HepG2 (cell line): ENCODE results near the gene RPH3AL. TPM values are rescaled to one million over a fixed set of nuclear protein-coding genes. Genes with fewer than 3 reads are reported as not detected.
A peak's percentile ranks its signal among the peaks of the same experiment; 100 is the strongest.

Experiments used
- MZF1 ChIP-seq: sonication (generic); formaldehyde crosslinking; IDR thresholded peaks from 2 replicates; pipeline ENCODE4 v1.8.1; 2023; ENCODE audit warnings: mild to moderate bottlenecking, missing genetic modification reagents, borderline replicate concordance
- ZNF12 ChIP-seq: sonication (generic); formaldehyde crosslinking; IDR thresholded peaks from 2 replicates; pipeline ENCODE4 v1.5.0; 2020; ENCODE audit warnings: missing genetic modification reagents
- ZNF24 ChIP-seq: fragments of 450-650 bp; IDR thresholded peaks from 2 replicates; pipeline ENCODE4 v1.6.1; 2017; ENCODE audit warnings: antibody characterized with exemption, mild to moderate bottlenecking
- ZNF30 ChIP-seq: sonication (generic); formaldehyde crosslinking; IDR thresholded peaks from 2 replicates; pipeline ENCODE4 v1.5.0; 2020; ENCODE audit warnings: mild to moderate bottlenecking, missing genetic modification reagents
- ZNF34 ChIP-seq: sonication (generic); formaldehyde crosslinking; IDR thresholded peaks from 2 replicates; pipeline ENCODE4 v1.4.0; 2020; ENCODE audit warnings: mild to moderate bottlenecking, missing genetic modification reagents, borderline replicate concordance
- ZNF616 ChIP-seq: sonication (generic); formaldehyde crosslinking; IDR thresholded peaks from 2 replicates; pipeline ENCODE4 v1.5.0; 2020; ENCODE audit warnings: low read depth, mild to moderate bottlenecking, missing genetic modification reagents
- ZSCAN21 ChIP-seq: sonication (generic); formaldehyde crosslinking; IDR thresholded peaks from 2 replicates; pipeline ENCODE4 v1.8.0; 2022; ENCODE audit warnings: mild to moderate bottlenecking, missing genetic modification reagents, moderate library complexity, borderline replicate concordance
- polyA plus RNA-seq, 8 experiments: library from polyadenylated mRNA; depleted of rRNA in 3 of 8; stranded (reverse) in 7 of 8; unstranded in 1 of 8; fragments of >200 nt; fragmentation: Illumina TruSeq in 4 of 8; extraction: Trizol in 4 of 8; gene quantifications; 2 replicates each; pipeline versions ENCODE4 v1.2.1 to v1.2.3, GENCODE V29; 2011 to 2016; ENCODE audit warnings: low read depth in 4 of 8, missing spikeins in 1 of 8, mixed read lengths in 1 of 8; ENCODE audit not compliant: insufficient read depth in 1 of 8
- total RNA-seq, 5 experiments: library from RNA; depleted of rRNA; stranded (reverse); fragments of >200 nt; fragmentation: Illumina TruSeq; extraction: Trizol; gene quantifications; 2 replicates each; pipeline ENCODE4 v1.2.3, GENCODE V29; 2016; ENCODE audit warnings: low read depth in 1 of 5
- TF ChIP-seq, protein P1 (sequence below): sonication (generic); formaldehyde crosslinking; IDR thresholded peaks from 2 replicates; pipeline ENCODE4 v1.4.0; 2020; ENCODE audit warnings: missing genetic modification reagents
- TF ChIP-seq, protein P2 (sequence below): sonication (generic); formaldehyde crosslinking; IDR thresholded peaks from 2 replicates; pipeline ENCODE4 v1.4.0; 2020; ENCODE audit warnings: mild to moderate bottlenecking, missing genetic modification reagents
- TF ChIP-seq, protein P3 (sequence below): sonication (generic); formaldehyde crosslinking; IDR thresholded peaks from 2 replicates; pipeline ENCODE4 v1.5.0; 2020; ENCODE audit warnings: mild to moderate bottlenecking, missing genetic modification reagents
- TF ChIP-seq, protein P4 (sequence below): sonication (generic); formaldehyde crosslinking; IDR thresholded peaks from 2 replicates; pipeline ENCODE4 v1.8.0; 2022; ENCODE audit warnings: missing genetic modification reagents, low read depth, mild to moderate bottlenecking, borderline replicate concordance

Gene RPH3AL
- total and polyA plus RNA-seq, 2 of the 13 experiments (the other 11 are each of a cell fraction or from before 2014, with no cell fraction given): 7.8 to 16.4 TPM

DNA sequence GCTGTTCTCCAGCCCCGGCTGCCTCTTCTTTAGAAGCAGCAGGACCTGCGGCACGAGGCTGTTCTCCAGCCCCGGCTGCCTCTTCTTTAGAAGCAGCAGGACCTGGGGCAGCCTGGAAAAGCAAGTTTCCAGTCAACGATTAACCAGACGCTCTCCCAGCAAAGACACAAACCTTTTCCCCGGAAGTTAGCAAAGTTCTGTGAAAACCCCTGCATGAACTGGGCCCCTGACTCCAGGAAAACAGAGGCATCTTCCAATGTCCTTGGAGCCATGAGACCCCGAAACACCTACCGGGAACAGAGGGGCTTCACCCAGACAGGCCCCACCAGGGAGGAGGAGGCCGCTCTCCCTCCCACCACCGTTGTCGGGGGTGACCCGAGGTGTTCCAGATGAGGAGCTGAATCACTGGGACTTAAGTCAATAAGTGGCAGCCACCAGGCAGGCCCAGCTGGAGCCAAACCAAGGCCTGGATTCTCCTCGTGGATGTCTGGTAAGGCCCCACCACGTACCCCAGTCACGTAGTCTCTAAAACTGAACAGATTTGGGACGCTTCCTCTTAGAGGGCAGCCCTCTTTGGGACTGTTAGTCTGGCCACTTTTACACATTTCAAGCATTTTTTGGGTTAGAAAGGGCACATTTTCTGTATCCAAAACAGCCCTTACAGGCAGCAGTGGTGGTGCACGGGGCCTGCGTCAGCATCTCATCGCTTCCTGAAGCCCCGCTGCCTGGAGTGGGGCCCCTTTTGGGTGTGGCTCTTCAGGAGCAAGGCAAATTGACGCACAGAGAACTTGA, at the start of gene RPH3AL (continued):
- TF ChIP-seq ZNF12 (CRISPR knock-in tag) (0 out of 2 replicates have a peak, but pooled peaks have one; percentile 25), MZF1 (CRISPR knock-in tag) (no peak), ZNF616 (no peak), ZSCAN21 (CRISPR knock-in tag) (peak; percentile 1; the same call in 1 of the 2 replicates), ZNF30 (no peak), ZNF24 (no peak), ZNF34 (CRISPR knock-in tag) (peak; percentile 85; the same call in 1 of the 2 replicates)
- TF ChIP-seq, protein P1, sequence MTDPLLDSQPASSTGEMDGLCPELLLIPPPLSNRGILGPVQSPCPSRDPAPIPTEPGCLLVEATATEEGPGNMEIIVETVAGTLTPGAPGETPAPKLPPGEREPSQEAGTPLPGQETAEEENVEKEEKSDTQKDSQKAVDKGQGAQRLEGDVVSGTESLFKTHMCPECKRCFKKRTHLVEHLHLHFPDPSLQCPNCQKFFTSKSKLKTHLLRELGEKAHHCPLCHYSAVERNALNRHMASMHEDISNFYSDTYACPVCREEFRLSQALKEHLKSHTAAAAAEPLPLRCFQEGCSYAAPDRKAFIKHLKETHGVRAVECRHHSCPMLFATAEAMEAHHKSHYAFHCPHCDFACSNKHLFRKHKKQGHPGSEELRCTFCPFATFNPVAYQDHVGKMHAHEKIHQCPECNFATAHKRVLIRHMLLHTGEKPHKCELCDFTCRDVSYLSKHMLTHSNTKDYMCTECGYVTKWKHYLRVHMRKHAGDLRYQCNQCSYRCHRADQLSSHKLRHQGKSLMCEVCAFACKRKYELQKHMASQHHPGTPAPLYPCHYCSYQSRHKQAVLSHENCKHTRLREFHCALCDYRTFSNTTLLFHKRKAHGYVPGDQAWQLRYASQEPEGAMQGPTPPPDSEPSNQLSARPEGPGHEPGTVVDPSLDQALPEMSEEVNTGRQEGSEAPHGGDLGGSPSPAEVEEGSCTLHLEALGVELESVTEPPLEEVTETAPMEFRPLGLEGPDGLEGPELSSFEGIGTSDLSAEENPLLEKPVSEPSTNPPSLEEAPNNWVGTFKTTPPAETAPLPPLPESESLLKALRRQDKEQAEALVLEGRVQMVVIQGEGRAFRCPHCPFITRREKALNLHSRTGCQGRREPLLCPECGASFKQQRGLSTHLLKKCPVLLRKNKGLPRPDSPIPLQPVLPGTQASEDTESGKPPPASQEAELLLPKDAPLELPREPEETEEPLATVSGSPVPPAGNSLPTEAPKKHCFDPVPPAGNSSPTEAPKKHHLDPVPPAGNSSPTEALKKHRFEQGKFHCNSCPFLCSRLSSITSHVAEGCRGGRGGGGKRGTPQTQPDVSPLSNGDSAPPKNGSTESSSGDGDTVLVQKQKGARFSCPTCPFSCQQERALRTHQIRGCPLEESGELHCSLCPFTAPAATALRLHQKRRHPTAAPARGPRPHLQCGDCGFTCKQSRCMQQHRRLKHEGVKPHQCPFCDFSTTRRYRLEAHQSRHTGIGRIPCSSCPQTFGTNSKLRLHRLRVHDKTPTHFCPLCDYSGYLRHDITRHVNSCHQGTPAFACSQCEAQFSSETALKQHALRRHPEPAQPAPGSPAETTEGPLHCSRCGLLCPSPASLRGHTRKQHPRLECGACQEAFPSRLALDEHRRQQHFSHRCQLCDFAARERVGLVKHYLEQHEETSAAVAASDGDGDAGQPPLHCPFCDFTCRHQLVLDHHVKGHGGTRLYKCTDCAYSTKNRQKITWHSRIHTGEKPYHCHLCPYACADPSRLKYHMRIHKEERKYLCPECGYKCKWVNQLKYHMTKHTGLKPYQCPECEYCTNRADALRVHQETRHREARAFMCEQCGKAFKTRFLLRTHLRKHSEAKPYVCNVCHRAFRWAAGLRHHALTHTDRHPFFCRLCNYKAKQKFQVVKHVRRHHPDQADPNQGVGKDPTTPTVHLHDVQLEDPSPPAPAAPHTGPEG: no peak
- TF ChIP-seq, protein P2, sequence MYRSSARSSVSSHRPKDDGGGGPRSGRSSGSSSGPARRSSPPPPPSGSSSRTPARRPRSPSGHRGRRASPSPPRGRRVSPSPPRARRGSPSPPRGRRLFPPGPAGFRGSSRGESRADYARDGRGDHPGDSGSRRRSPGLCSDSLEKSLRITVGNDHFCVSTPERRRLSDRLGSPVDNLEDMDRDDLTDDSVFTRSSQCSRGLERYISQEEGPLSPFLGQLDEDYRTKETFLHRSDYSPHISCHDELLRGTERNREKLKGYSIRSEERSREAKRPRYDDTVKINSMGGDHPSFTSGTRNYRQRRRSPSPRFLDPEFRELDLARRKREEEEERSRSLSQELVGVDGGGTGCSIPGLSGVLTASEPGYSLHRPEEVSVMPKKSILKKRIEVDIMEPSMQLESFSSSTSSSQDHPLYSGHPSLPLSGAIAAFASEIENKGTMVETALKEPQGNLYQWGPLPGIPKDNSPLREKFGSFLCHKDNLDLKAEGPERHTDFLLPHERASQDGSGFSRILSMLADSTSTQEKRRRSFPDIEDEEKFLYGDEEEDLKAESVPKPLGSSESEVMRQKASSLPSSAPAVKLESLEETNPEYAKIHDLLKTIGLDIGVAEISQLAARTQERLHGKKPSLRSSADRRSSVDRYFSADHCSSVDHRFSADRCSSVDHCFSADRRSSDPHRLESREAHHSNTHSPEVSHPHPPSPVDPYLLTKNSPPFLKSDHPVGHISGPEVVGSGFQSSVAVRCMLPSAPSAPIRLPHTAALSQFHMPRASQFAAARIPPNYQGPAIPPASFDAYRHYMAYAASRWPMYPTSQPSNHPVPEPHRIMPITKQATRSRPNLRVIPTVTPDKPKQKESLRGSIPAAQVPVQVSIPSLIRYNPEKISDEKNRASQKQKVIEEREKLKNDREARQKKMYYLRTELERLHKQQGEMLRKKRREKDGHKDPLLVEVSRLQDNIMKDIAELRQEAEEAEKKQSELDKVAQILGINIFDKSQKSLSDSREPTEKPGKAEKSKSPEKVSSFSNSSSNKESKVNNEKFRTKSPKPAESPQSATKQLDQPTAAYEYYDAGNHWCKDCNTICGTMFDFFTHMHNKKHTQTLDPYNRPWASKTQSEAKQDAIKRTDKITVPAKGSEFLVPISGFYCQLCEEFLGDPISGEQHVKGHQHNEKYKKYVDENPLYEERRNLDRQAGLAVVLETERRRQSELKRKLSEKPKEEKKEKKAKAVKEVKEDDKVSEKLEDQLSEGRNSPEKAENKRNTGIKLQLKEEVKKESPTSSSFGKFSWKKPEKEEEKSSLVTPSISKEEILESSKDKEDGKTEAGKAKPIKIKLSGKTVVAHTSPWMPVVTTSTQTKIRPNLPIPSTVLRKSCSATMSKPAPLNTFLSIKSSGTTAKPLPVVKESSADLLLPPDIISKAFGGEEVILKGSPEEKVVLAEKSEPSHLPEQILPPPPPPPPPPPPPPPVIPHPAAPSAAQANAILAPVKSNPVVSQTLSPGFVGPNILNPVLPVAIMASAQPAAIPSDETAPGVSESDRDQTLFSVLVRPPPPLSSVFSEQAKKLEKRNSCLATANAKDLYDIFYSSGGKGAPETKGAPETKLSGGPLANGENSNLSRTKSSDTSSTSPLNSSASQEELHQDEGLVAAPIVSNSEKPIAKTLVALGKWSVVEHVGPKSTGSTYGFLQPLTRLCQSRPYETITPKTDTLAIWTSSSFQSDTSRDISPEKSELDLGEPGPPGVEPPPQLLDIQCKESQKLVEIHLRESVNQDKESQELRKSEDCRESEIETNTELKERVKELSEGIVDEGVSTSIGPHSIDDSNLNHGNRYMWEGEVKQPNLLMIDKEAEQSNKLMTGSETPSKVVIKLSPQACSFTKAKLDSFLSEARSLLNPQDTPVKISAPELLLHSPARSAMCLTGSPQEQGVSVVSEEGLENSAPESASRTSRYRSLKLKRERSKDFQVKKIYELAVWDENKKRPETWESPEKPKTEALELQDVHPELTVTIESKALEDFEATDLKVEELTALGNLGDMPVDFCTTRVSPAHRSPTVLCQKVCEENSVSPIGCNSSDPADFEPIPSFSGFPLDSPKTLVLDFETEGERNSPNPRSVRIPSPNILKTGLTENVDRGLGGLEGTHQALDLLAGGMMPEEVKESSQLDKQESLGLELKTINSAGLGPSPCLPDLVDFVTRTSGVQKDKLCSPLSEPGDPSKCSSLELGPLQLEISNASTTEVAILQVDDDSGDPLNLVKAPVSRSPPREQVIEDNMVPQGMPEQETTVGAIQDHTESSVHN (CRISPR knock-in tag): no peak
- TF ChIP-seq, protein P3, sequence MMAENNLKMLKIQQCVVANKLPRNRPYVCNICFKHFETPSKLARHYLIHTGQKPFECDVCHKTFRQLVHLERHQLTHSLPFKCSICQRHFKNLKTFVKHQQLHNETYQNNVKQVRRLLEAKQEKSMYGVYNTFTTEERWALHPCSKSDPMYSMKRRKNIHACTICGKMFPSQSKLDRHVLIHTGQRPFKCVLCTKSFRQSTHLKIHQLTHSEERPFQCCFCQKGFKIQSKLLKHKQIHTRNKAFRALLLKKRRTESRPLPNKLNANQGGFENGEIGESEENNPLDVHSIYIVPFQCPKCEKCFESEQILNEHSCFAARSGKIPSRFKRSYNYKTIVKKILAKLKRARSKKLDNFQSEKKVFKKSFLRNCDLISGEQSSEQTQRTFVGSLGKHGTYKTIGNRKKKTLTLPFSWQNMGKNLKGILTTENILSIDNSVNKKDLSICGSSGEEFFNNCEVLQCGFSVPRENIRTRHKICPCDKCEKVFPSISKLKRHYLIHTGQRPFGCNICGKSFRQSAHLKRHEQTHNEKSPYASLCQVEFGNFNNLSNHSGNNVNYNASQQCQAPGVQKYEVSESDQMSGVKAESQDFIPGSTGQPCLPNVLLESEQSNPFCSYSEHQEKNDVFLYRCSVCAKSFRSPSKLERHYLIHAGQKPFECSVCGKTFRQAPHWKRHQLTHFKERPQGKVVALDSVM (CRISPR knock-in tag): peak; percentile 74
- TF ChIP-seq, protein P4, sequence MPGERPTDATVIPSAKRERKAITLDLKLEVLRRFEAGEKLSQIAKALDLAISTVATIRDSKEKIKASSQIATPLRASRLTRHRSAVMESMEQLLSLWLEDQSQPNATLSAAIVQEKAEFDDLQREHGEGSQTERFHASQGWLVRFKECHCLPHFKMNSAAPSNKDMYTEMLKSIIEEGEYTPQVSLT (CRISPR knock-in tag): no peak; the same call in 1 of the 2 replicates
